Lung microvascular endothelial cell (primary cell): ENCODE results near the gene CLCN4. TPM values are rescaled to one million over a fixed set of nuclear protein-coding genes. Genes with fewer than 3 reads are reported as not detected.
A peak's percentile ranks its signal among the peaks of the same experiment; 100 is the strongest.

Experiments used
- DNase-seq, 2 donors: peaks; one replicate each; pipeline versions ENCODE4 v3.0.0 to v3.0.0-alpha.2; 2010; ENCODE audit warnings: low read depth in 2 of 2
- total RNA-seq: library from RNA; depleted of rRNA; stranded (reverse); fragments of >200 nt; gene quantifications from 2 replicates; pipeline ENCODE4 v1.2.1, GENCODE V29; 2014

The CLCN4 gene
- total RNA-seq, 1 donor from 2014 or later = 6.9 TPM

GRCh38 chrX:10166731-10167151 is 10.0 kb downstream of the CLCN4 start:
- DNase-seq = peak; percentile 16 to 64

DNA sequence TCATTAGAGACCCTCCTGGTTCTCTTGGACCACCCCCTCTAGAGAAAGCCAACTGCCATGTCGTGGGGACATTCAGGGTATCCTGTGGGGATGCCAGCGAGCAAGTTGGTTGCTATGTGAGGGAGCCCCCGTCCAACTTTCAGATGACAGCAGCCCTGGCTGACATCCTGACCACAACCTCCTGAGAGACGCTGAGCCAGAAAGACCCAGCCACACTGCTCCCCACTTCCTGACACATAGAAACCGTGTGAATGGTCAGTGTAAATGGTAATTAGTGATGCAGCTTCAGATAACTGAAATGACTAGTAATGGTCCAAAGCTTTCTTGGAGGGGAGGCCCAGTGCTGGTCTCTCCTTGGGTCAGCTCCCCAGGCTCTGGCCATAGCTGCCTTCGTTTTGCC is 10.8 kb downstream of the CLCN4 start:
- DNase-seq = no peak

DNA sequence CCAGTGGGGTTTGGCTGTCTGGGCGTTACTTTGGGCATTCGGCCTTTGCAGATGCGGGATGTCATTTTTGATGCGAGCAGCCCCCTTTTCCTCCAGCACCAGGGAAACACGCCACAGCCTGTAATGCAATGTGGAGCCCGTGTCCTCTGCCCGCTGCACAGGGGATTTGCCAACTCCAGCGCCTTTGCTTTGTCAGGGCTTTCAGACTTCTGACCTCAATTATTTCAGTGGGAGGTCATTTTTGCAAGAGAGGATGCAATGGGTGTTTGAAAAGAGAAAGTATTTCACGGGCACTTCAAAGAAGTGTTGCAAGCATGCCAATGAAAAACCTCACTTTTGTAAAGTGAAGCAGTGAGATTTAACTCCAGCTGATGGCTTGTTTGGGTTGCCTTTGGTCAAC is 11.5 kb downstream of the CLCN4 start:
- no peak for DNase-seq

DNA sequence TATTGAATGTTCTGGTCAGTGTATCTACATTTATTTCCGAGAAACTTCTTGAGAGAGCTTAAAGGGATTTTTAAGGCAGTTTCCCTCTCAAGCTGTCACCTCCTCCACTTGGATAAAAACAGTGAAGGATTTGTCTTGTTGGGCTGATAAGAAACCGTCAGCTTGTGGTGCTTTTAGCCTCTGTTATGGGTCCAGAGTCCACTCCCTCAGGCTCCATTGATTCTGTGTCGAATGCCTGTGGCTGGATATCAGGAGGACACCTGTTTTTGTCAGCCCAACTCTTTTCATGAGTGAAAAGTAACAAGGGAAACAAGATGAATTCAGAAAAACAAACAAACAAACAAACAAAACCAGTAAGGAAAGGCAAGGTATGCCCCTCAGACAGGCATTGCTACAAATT is 12.4 kb downstream of the CLCN4 start:
- DNase-seq = no peak

DNA sequence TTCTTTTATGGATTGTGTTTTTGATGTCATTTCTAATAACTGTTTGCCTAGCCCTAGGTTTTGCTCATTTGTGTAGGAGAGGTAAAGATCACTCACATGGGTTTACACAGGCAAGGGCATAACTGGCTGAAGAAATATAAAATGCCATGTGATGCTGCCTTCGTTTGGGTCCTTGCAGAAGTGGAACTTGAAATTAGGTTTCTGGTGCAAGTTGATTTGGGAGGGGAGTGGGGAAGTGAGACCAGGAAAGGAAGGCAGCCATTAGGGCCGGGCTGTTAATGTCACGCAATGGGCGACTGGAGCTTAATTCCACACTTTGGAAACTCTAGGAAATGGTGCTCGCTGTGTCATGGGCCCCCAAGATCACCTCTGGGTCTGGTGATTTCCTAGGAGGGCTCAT is 14.5 kb downstream of the CLCN4 start:
- DNase-seq = no peak

DNA sequence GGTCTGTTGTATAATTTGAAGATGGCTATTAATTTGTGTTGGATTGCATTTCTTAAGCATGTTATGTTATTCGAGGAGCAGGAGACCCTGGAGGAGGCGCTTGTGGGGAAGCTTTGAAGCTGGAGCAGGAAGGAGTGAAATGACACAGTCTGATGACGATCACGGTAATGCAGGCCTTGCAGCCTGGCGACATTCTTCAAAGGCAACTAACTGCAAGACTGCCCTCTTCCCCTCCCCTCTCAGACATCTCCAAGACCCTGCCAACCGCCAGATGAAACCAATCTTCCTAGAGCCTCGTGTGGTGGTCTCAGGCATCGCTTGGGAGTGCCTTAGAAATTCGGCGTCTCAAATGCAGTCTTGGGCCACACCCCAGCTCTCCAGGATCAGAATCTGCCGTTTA is 16.1 kb downstream of the CLCN4 start:
- DNase-seq = no peak

GRCh38 chrX:10173331-10173900 is 16.6 kb downstream of the CLCN4 start:
- peak; percentile 63 to 93 for DNase-seq

GRCh38 chrX:10174051-10174450 is 17.3 kb downstream of the CLCN4 start:
- DNase-seq = no peak

DNA sequence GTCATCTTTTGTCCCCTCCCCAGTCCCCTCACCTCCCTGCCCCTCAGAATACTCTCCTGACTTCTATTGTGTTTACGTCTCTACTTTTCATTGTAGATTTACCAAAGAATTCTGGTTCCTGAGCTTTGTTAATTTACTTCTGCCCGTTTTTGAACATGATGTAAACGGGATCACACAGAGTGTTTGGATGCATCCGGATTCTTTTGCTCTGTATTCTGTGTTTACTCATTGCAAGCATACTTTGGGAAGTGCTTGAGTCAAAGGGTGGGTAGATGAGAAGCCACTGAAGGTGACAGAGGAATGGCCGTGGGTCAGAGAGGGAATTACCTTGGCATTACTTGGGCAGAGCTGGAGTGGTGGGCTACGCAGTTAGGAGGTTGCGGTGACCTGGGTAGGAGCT is 18.0 kb downstream of the CLCN4 start:
- DNase-seq = peak in 1 of 2 donors; percentile 29

GRCh38 chrX:10175319-10175871 is 18.6 kb downstream of the CLCN4 start:
- peak in 1 of 2 donors; percentile 61 for DNase-seq

GRCh38 chrX:10176121-10177003 is 19.6 kb downstream of the CLCN4 start:
- no peak for DNase-seq

DNA sequence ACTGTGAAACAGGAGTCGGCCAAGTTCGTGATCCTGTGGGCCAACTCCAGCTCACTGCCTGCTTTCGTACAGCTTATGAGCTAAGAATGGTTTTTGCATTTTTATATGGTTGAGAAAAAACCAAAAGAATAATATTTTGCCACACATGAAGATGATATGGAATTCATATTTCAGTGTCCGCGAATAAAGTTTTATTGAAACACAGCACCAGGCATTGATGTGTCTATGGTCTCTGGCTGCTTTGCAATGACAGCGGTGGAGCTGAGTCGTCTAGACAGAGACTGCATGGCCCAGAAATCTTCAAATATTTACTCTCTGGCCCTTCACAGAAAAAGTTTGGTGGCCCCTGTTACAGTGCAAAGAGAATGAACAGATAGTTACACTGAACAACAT is 20.2 kb downstream of the CLCN4 start:
- DNase-seq = no peak

DNA sequence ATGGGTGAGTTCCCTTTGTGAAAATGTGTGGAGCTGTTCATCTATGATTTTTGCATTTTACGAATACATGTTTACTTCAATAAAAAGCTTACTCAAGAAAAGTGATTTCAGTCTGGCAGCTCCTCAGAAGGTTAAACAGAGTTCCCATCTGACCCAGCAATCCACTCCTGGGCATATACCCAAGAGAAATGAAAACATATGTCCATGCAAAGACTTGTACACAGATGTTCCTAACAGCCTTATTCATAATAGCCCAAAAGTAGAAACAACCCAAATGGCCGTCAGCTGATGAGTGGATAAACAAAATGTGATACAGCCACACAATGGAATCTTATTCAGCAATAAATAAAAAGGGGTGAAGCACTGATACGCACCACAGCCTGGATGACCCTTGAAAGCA is 20.8 kb downstream of the CLCN4 start:
- peak in 1 of 2 donors; percentile 6 for DNase-seq

DNA sequence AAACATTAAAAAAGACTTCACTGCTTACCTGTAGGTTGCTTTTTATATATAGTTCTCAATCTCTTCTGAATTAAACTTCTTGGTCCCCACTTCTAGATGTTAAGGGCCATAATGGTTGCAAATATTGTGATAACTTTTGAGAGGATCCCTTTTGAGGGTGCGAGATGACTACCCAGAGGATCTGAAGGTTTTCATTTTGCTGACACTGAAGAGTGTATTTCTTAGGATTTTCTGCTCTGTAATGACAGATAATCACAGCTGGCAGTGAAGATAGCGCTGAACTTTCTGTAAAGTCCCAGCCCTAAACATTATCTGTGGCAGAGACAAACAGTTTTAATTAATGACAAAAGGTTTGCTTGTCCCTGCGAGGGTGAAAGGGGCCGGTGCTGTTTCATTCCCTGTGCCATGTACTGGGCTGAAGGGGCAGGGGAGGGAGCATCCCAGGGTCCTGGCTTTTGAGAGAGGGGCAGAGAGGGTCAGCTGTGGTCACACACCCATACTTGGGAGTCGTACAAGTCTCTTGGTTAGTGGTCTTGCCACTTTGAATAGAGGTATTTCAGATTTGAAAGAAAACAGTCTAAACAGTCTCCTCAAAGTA is 22.2 kb downstream of the CLCN4 start:
- DNase-seq = no peak

DNA sequence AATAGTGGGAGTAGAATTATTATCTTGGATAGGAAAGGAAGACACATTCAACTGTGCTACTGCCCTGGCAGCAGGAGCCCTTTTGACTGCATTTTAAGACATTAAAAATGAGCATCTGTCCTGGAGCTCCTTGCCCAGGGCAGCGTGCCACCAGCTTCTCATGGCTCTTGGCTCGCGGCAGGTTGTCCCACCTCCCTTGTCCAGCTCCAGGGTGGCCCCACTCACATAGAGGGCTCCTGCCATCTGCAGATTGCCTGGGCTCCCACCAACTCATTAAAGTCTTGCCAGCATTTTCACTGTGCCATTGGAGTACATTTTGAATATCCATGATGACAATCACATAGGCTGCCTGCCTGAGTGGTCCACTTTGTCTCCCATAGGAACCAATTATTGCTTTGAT is 27.0 kb downstream of the CLCN4 start:
- no peak for DNase-seq

DNA sequence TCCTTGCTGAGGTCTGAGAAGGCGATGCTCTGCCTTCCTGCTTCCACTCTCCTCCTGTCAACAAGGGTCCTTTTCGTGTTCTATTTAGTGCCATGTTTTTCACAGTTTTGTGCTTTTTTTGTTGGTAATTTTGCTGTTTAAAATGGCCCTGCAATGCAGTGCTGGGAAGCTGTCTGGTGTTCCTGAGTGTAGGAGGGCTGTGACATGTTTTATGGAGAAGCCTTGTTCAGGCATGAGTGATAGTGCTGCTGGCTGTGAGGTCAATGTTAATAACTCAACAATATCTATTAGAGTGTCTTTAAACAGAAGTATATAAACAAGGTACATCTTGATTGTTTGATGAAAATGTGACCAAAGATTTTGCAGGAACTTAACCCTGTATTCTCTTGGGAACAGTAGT is 27.6 kb downstream of the CLCN4 start:
- no peak for DNase-seq

GRCh38 chrX:10186355-10186754 is 29.6 kb downstream of the CLCN4 start:
- DNase-seq = no peak

DNA sequence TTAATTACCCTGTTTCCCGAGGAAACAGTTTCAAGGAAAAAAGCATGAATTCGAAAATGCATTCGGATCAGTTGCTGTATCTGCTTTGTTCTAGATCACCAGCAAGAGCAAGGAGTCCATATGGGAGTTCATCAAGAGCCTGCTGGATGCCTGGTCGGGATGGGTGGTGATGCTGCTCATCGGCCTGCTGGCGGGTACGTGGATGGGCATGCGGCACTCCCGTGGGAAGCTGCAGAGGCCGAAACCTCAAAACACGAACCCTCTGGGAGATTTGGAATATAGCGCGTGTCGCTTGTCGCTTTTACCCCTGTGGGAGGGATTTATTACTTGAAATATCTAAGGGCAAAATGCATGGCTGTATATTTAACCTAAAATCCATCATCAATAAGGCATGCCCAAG is 30.6 kb downstream of the CLCN4 start:
- no peak for DNase-seq

- peak; percentile 71 to 89 for DNase-seq
Observed at GRCh38 chrX:10189317-10190268, 32.8 kb downstream of the CLCN4 start.

- DNase-seq = peak; percentile 77 to 92
Observed at GRCh38 chrX:10190367-10190766, 33.6 kb downstream of the CLCN4 start.

- no peak for DNase-seq
Observed at GRCh38 chrX:10193587-10193986, 36.8 kb downstream of the CLCN4 start.
